HepG2 (cell line): ENCODE results near the gene MOV10L1. TPM values are rescaled to one million over a fixed set of nuclear protein-coding genes. Genes with fewer than 3 reads are reported as not detected.

Experiments
- AKNA ChIP-seq: sonication (generic); formaldehyde crosslinking; IDR thresholded peaks from 2 replicates; pipeline ENCODE4 v1.4.0; 2020; ENCODE audit warnings: missing genetic modification reagents, borderline replicate concordance
- ARNTL ChIP-seq: sonication (generic); formaldehyde crosslinking; IDR thresholded peaks from 2 replicates; pipeline ENCODE4 v1.4.0; 2020; ENCODE audit warnings: mild to moderate bottlenecking, missing genetic modification reagents
- EED ChIP-seq: sonication (generic); formaldehyde crosslinking; IDR thresholded peaks from 2 replicates; pipeline ENCODE4 v1.5.0; 2020; ENCODE audit warnings: mild to moderate bottlenecking, missing genetic modification reagents
- FOXP1 ChIP-seq, 2 experiments: fragments of 450-650 bp in 1 of 2; IDR thresholded peaks; 2 replicates each; pipeline ENCODE4 v1.6.1; 2017 to 2018; ENCODE audit warnings: antibody characterized with exemption in 1 of 2
- GMEB1 ChIP-seq: sonication (generic); formaldehyde crosslinking; IDR thresholded peaks from 2 replicates; pipeline ENCODE4 v1.5.1; 2020; ENCODE audit warnings: missing genetic modification reagents, mild to moderate bottlenecking, borderline replicate concordance
- KDM4B ChIP-seq: sonication (generic); formaldehyde crosslinking; IDR thresholded peaks from 2 replicates; pipeline ENCODE4 v1.4.0; 2020; ENCODE audit warnings: missing genetic modification reagents
- KLF12 ChIP-seq: sonication (generic); formaldehyde crosslinking; IDR thresholded peaks from 2 replicates; pipeline ENCODE4 v1.4.0; 2020; ENCODE audit warnings: missing genetic modification reagents, borderline replicate concordance
- MLX ChIP-seq: IDR thresholded peaks from 2 replicates; pipeline ENCODE4 v1.6.1; 2016
- NFKBIZ ChIP-seq: IDR thresholded peaks from 2 replicates; pipeline ENCODE4 v1.6.1; 2018; ENCODE audit warnings: missing genetic modification reagents, missing compliant biosample characterization
- TBX2 ChIP-seq: sonication (generic); formaldehyde crosslinking; IDR thresholded peaks from 2 replicates; pipeline ENCODE4 v1.5.0; 2020; ENCODE audit warnings: missing genetic modification reagents, mild to moderate bottlenecking, borderline replicate concordance
- TERF1 ChIP-seq: sonication (generic); formaldehyde crosslinking; IDR thresholded peaks from 2 replicates; pipeline ENCODE4 v1.8.0; 2022; ENCODE audit warnings: mild to moderate bottlenecking, missing genetic modification reagents, moderate library complexity
- YEATS2 ChIP-seq: sonication (generic); formaldehyde crosslinking; IDR thresholded peaks from 2 replicates; pipeline ENCODE4 v1.4.0; 2020; ENCODE audit warnings: missing genetic modification reagents, borderline replicate concordance
- ZFX ChIP-seq: sonication (generic); formaldehyde crosslinking; IDR thresholded peaks from 2 replicates; pipeline ENCODE4 v1.4.0; 2020; ENCODE audit warnings: mild to moderate bottlenecking, low read depth, missing genetic modification reagents, moderate library complexity
- ZNF607 ChIP-seq: sonication (generic); formaldehyde crosslinking; IDR thresholded peaks from 2 replicates; pipeline ENCODE4 v1.5.1; 2020; ENCODE audit warnings: missing genetic modification reagents, mild to moderate bottlenecking, borderline replicate concordance
- polyA plus RNA-seq, 8 experiments: library from polyadenylated mRNA; depleted of rRNA in 3 of 8; stranded (reverse) in 7 of 8; unstranded in 1 of 8; fragments of >200 nt; fragmentation: Illumina TruSeq in 4 of 8; extraction: Trizol in 4 of 8; gene quantifications; 2 replicates each; pipeline versions ENCODE4 v1.2.1 to v1.2.3, GENCODE V29; 2011 to 2016; ENCODE audit warnings: low read depth in 4 of 8, missing spikeins in 1 of 8, mixed read lengths in 1 of 8; ENCODE audit not compliant: insufficient read depth in 1 of 8
- total RNA-seq, 5 experiments: library from RNA; depleted of rRNA; stranded (reverse); fragments of >200 nt; fragmentation: Illumina TruSeq; extraction: Trizol; gene quantifications; 2 replicates each; pipeline ENCODE4 v1.2.3, GENCODE V29; 2016; ENCODE audit warnings: low read depth in 1 of 5

The MOV10L1 gene
- total and polyA plus RNA-seq, 2 of the 13 experiments (the other 11 are each of a cell fraction or from before 2014, with no cell fraction given), result 0.11 to 0.12 TPM

GRCh38 chr22:50206599-50206998 is 116.8 kb downstream of the MOV10L1 start (continued):
- TF ChIP-seq TERF1 (CRISPR knock-in tag) (no peak), KDM4B (no peak), YEATS2 (CRISPR knock-in tag) (no peak), FOXP1 (IDR thresholded peaks at IDR 0.05) (no peak), FOXP1 (CRISPR knock-in tag; IDR thresholded peaks at IDR 0.05) (no peak), TBX2 (no peak), ZNF607 (CRISPR knock-in tag) (no peak), MLX (CRISPR knock-in tag) (no peak), KLF12 (CRISPR knock-in tag) (no peak), NFKBIZ (CRISPR knock-in tag) (no peak), AKNA (CRISPR knock-in tag) (no peak), ARNTL (CRISPR knock-in tag) (no peak), ZFX (no peak), GMEB1 (no peak), EED (no peak)
